HCT116 (cell line): ENCODE measurements around the gene OXT.

Source experiments
- EGR1 ChIP-seq: IDR thresholded peaks from 2 replicates; pipeline ENCODE4 v1.6.1; 2012; ENCODE audit warnings: low read depth
- EZH2phosphoT487 ChIP-seq: fragments of 200-600 bp; IDR thresholded peaks from 2 replicates; pipeline ENCODE4 v1.6.1; 2018; ENCODE audit warnings: antibody characterized with exemption, borderline replicate concordance
- TF ChIP-seq, protein P1 (sequence below): IDR thresholded peaks from 2 replicates; pipeline ENCODE4 v1.6.1; 2012

DNA sequence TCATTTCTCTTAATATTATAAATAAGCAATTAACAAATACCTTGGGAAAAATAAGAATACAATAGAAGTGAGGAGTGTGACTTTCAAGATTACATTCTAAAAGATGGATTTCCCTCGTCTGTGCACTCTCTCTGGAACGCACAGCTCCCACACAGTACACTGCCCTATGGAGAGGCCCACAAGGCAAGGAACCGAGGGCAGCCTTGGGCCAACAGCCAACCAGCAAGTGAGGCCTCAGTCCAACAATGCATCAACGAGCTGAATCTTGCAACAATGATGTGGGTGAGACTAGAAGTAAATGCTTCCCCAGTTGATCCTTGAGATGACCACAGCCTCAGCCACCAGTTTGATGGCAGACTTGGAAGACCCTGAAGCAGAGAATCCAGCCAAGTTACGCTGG lies 47.6 kb downstream of the OXT start:
- TF ChIP-seq EGR1 (no peak), EZH2phosphoT487 (no peak)
- TF ChIP-seq, protein P1, sequence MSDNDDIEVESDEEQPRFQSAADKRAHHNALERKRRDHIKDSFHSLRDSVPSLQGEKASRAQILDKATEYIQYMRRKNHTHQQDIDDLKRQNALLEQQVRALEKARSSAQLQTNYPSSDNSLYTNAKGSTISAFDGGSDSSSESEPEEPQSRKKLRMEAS, result no peak
